Activated CD8-positive, alpha-beta T cell treated with anti-CD3 and anti-CD28 coated beads for 36 hours (primary cell): Measurements from ENCODE around the gene HSD11B2. TPM values are rescaled to one million over a fixed set of nuclear protein-coding genes. Genes with fewer than 3 reads are reported as not detected.

Source experiments
- ATAC-seq: fragments of 200-7000 bp; cut with Tn5 transposase; one replicate; pipeline ENCODE4 v1.10.0; 2021; ENCODE audit warnings: mild to moderate bottlenecking, moderate library complexity
- CTCF ChIA-PET: fragments of 350-600 bp; sonication (Branson Sonifier 250); formaldehyde crosslinking; loops from one replicate; lab custom pipeline; 2021; ENCODE audit warnings: antibody characterized with exemption; lab: Charles Lee
- POLR2A ChIA-PET: fragments of 350-600 bp; sonication (Branson Sonifier 250); formaldehyde crosslinking; loops from one replicate; lab custom pipeline; 2021; ENCODE audit warnings: antibody characterized with exemption; lab: Charles Lee
- DNase-seq: peaks from one replicate; pipeline ENCODE4 v3.0.0-alpha.2; 2020
- H3K27ac Mint-ChIP-seq: one replicate; pipeline ENCODE4 v1.8.0; 2021; ENCODE audit warnings: mild to moderate bottlenecking, mixed read lengths
- H3K27me3 Mint-ChIP-seq: one replicate; pipeline ENCODE4 v1.8.0; 2021; ENCODE audit warnings: mixed read lengths
- H3K36me3 Mint-ChIP-seq: one replicate; pipeline ENCODE4 v1.8.0; 2021; ENCODE audit warnings: low read depth, mixed read lengths
- H3K4me1 Mint-ChIP-seq: one replicate; pipeline ENCODE4 v1.8.0; 2021; ENCODE audit warnings: low read depth, mixed read lengths
- H3K4me3 Mint-ChIP-seq: one replicate; pipeline ENCODE4 v1.8.0; 2021; ENCODE audit warnings: mild to moderate bottlenecking, moderate library complexity, mixed read lengths
- H3K9me3 Mint-ChIP-seq: one replicate; pipeline ENCODE4 v1.8.0; 2021; ENCODE audit warnings: mixed read lengths
- intact Hi-C: fragments of 100-400 bp; cut with micrococcal nuclease; formaldehyde crosslinking; loops from one replicate; pipeline ENCODE4 v1.10.0; 2022
- total RNA-seq, 2 experiments: library from RNA; stranded (reverse); gene quantifications; one replicate each; pipeline ENCODE4 v1.2.3, GENCODE V29; 2021
- TF ChIP-seq, protein P1 (sequence below): fragments of 200-600 bp; IDR thresholded peaks from one replicate; pipeline ENCODE4 v1.8.0; 2022; ENCODE audit warnings: antibody characterized with exemption, mild to moderate bottlenecking

The HSD11B2 gene
- total RNA-seq, 2 experiments from 2014 or later, result 1.6 to 2.3 TPM

DNA sequence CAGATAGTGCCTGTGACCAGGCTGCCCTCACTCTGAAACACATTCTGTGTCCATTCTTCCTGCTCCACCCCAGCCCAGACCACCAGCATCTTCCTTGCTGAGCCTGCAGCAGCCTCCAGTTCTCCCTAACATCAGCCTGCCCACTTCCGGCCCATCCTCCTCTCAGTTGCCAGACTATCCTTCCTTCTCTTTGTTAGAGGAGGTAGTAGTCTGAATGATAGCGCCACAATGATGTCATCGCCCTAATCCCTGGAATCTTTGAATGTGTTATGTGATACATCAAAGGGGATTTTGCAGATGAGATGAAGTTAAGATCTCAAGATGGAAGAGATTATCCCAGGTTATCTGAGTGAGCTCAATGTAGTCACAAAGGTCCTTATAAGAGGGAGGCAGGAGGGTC, 11.4 kb upstream of the HSD11B2 start:
- DNase-seq (no peak), ATAC-seq (no peak)
- Mint-ChIP-seq H3K27ac (no peak overlapping the region), H3K9me3 (no peaks in the 10 kb centered on the region), H3K4me3 (no peak overlapping the region), H3K36me3 (no peaks in the 10 kb centered on the region), H3K4me1 (peaks cover 5% of the 10 kb centered on the region), H3K27me3 (peaks cover 25% of the 10 kb centered on the region)
- intact Hi-C loops, result no loop called here
- TF ChIP-seq, protein P1, sequence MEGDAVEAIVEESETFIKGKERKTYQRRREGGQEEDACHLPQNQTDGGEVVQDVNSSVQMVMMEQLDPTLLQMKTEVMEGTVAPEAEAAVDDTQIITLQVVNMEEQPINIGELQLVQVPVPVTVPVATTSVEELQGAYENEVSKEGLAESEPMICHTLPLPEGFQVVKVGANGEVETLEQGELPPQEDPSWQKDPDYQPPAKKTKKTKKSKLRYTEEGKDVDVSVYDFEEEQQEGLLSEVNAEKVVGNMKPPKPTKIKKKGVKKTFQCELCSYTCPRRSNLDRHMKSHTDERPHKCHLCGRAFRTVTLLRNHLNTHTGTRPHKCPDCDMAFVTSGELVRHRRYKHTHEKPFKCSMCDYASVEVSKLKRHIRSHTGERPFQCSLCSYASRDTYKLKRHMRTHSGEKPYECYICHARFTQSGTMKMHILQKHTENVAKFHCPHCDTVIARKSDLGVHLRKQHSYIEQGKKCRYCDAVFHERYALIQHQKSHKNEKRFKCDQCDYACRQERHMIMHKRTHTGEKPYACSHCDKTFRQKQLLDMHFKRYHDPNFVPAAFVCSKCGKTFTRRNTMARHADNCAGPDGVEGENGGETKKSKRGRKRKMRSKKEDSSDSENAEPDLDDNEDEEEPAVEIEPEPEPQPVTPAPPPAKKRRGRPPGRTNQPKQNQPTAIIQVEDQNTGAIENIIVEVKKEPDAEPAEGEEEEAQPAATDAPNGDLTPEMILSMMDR, result no peak
- CTCF ChIA-PET, result interaction anchor here (0.8 to 2.1 kb wide), 3 partner anchors 9 to 47 kb away, joined by 3 to 11 read pairs (median 4); no protein-coding TSS in a partner anchor
- POLR2A ChIA-PET, result no interaction called here

DNA sequence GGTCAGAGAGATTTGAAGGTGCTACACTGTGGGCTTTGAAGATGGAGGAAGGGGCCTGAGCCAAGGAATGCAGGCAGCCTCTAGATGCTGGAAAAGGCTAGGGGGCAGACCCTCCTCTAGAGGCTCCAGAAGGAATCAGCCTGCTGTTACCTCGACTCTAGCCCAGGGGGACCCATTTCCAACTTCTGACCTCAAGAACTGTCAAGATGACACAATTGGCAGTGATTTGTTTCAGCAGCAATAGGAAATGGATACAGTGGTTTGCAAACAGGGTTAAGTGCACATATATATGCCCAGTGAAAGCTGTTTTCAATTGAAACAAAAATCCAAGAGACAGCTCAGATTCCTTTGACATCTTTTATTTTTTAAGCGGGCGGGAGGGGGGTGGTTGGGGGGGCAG, 11.0 kb upstream of the HSD11B2 start:
- ATAC-seq (no peak), DNase-seq (no peak)
- ChIA-PET POLR2A (no interaction called here), CTCF (interaction anchor here (0.8 to 2.1 kb wide), 3 partner anchors 8 to 46 kb away, joined by 3 to 11 read pairs (median 4); no protein-coding TSS in a partner anchor)
- no peak overlapping the region for H3K27ac Mint-ChIP-seq
- intact Hi-C loops, result no loop called here
- H3K9me3 Mint-ChIP-seq, result no peaks in the 10 kb centered on the region
- TF ChIP-seq, protein P1, result no peak
- no peaks in the 10 kb centered on the region for H3K36me3 Mint-ChIP-seq
- no peak overlapping the region for H3K4me3 Mint-ChIP-seq
- H3K4me1 Mint-ChIP-seq, result peaks cover 5% of the 10 kb centered on the region
- peaks cover 23% of the 10 kb centered on the region for H3K27me3 Mint-ChIP-seq

DNA sequence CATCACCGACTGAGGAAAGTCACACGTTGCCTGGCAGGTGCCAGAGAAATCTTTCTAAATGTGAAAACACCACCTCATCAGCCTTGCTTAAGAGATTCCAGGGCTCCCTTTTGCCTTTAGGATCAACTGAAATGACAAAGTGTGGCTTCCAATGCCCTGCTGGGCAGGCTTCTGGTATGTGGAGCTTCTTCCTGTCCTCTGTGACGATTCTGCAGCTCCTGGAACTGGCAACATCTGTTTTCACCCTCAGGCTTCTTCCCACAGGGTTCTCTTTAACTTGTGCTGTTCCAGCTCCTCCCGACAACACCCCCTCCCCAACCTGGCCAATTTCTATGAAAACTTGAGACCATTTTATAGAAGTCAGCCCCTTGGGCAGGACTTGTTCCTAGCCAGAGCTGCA, 9.9 kb upstream of the HSD11B2 start:
- ATAC-seq (no peak), DNase-seq (no peak)
- peaks cover 3% of the 10 kb centered on the region for H3K4me1 Mint-ChIP-seq
- ChIA-PET CTCF (interaction anchor here (1.0 to 2.1 kb wide), 4 partner anchors 7 to 266 kb away, joined by 3 to 11 read pairs (median 4); no protein-coding TSS in a partner anchor), POLR2A (interaction anchor here (0.8 kb wide), 1 partner anchor 83 kb away, joined by 3 read pairs; no protein-coding TSS in a partner anchor)
- H3K36me3 Mint-ChIP-seq, result no peaks in the 10 kb centered on the region
- peaks cover 20% of the 10 kb centered on the region for H3K27me3 Mint-ChIP-seq
- H3K9me3 Mint-ChIP-seq, result no peaks in the 10 kb centered on the region
- no peak overlapping the region for H3K27ac Mint-ChIP-seq
- intact Hi-C loops, result no loop called here
- no peak overlapping the region for H3K4me3 Mint-ChIP-seq
- TF ChIP-seq, protein P1, result no peak

DNA sequence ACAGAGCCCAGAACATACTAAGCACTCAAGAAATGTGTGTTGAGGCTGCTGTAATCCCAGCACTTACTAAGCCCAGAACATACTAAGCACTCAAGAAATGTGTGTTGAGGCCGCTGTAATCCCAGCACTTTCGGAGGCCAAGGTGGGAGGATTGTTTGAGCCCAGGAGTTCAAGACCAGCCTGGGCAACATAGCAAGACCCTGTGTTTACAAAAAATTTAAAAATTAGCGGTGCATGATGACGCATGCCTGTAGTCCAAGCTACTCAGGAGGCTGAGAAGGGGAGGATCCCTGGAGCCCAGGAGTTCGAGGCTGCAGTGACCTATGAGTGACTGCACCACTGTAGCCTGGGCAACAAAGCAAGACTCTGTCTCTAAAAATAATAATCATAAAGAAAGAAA, 7.9 kb upstream of the HSD11B2 start:
- Mint-ChIP-seq H3K9me3 (no peaks in the 10 kb centered on the region), H3K4me3 (no peak overlapping the region), H3K36me3 (no peaks in the 10 kb centered on the region), H3K4me1 (no peaks in the 10 kb centered on the region), H3K27me3 (peaks cover 19% of the 10 kb centered on the region), H3K27ac (no peak overlapping the region)
- TF ChIP-seq, protein P1, result no peak
- ChIA-PET POLR2A (interaction anchor here (1.1 kb wide), 1 partner anchor 9 kb away, joined by 6 read pairs; no protein-coding TSS in a partner anchor), CTCF (interaction anchor here (0.9 to 1.9 kb wide), 4 partner anchors 15 to 91 kb away, joined by 3 to 8 read pairs (median 4); no protein-coding TSS in a partner anchor)
- ATAC-seq (no peak), DNase-seq (no peak)
- intact Hi-C loops, result no loop called here

DNA sequence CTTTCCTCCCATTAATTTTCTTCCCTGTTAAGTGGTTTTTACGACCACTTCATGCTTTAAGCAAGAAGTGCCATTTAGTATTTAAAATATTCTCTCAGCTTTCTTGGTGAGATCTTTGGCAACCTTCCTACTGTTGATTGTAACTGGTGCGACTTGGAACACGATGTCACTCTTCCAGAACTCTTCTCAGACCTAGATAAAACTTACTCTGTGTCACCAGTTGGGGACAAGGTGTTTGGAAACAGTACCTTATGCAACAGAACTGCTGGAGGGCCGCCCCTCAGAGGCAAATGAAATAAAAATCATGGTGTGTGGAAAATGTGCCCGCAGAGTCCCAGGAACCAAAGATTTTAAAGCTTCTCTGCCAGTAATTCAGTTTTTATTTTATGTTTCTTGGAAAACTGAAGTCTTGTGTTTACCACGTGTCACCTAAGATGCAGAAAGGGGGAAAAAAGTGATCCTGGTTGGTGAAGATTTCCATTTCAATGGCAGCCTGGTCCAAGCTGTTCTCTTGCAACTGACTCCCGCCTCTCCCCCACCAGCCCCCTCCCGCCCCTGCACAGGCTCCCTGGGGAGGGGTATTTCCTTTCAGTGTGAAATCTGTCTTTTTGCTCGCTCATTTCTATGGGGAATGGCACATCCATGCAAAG, 7.2 kb upstream of the HSD11B2 start:
- Mint-ChIP-seq H3K27ac (no peak overlapping the region), H3K4me3 (no peak overlapping the region), H3K4me1 (no peaks in the 10 kb centered on the region), H3K36me3 (no peaks in the 10 kb centered on the region), H3K27me3 (peaks cover 23% of the 10 kb centered on the region), H3K9me3 (no peaks in the 10 kb centered on the region)
- TF ChIP-seq, protein P1, result no peak
- intact Hi-C loops, result no loop called here
- ChIA-PET POLR2A (interaction anchor here (1.1 kb wide), 1 partner anchor 8 kb away, joined by 6 read pairs; no protein-coding TSS in a partner anchor), CTCF (interaction anchor here (0.9 to 5.6 kb wide), 6 partner anchors 14 to 90 kb away, joined by 3 to 57 read pairs (median 4); no protein-coding TSS in a partner anchor)
- no peak for DNase-seq
- ATAC-seq, result no peak
